WTC11 (cell line): ENCODE results near the gene STT3B.

Source experiments
- SP1 ChIP-seq: sonication (generic); formaldehyde crosslinking; conservative IDR thresholded peaks from 2 replicates; pipeline ENCODE4 v1.8.1; 2022; ENCODE audit warnings: missing genetic modification reagents
- TEAD4 ChIP-seq: sonication (generic); formaldehyde crosslinking; IDR thresholded peaks from 2 replicates; pipeline ENCODE4 v1.8.0; 2022; ENCODE audit warnings: mild to moderate bottlenecking, missing genetic modification reagents
- ZNF232 ChIP-seq: sonication (generic); formaldehyde crosslinking; IDR thresholded peaks from 2 replicates; pipeline ENCODE4 v1.8.0; 2022; ENCODE audit warnings: mild to moderate bottlenecking, missing genetic modification reagents
- TF ChIP-seq, protein P1 (sequence below): fragments of 200-600 bp; IDR thresholded peaks from 2 replicates; pipeline ENCODE4 v1.8.0; 2022; ENCODE audit warnings: antibody characterized with exemption
- TF ChIP-seq, protein P2 (sequence below): sonication (generic); formaldehyde crosslinking; IDR thresholded peaks from 2 replicates; pipeline ENCODE4 v1.8.1; 2023; ENCODE audit warnings: mild to moderate bottlenecking, missing genetic modification reagents, borderline replicate concordance

DNA sequence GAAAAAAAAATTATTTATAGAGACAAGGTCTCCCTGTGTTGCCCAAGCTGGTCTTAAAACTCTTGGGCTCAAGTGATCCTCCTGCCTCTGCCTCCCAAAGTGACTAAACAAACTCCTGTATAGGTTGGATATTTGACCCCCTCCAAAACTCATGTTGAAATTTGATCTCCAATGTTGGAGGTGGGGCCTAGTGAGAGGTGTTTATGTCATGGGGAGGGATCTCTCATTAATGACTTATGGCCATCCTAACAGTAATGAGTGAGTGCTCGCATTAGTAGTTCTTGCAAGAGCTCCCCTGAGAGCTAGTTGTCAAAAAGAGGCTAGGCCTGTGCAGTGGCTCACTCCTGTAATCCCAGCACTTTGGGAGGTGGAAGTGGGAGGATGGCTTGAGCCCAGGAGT is 141.2 kb downstream of the STT3B start:
- TF ChIP-seq, protein P1, sequence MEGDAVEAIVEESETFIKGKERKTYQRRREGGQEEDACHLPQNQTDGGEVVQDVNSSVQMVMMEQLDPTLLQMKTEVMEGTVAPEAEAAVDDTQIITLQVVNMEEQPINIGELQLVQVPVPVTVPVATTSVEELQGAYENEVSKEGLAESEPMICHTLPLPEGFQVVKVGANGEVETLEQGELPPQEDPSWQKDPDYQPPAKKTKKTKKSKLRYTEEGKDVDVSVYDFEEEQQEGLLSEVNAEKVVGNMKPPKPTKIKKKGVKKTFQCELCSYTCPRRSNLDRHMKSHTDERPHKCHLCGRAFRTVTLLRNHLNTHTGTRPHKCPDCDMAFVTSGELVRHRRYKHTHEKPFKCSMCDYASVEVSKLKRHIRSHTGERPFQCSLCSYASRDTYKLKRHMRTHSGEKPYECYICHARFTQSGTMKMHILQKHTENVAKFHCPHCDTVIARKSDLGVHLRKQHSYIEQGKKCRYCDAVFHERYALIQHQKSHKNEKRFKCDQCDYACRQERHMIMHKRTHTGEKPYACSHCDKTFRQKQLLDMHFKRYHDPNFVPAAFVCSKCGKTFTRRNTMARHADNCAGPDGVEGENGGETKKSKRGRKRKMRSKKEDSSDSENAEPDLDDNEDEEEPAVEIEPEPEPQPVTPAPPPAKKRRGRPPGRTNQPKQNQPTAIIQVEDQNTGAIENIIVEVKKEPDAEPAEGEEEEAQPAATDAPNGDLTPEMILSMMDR = no peak
- TF ChIP-seq TEAD4 (CRISPR knock-in tag) = no peak
- TF ChIP-seq, protein P2, sequence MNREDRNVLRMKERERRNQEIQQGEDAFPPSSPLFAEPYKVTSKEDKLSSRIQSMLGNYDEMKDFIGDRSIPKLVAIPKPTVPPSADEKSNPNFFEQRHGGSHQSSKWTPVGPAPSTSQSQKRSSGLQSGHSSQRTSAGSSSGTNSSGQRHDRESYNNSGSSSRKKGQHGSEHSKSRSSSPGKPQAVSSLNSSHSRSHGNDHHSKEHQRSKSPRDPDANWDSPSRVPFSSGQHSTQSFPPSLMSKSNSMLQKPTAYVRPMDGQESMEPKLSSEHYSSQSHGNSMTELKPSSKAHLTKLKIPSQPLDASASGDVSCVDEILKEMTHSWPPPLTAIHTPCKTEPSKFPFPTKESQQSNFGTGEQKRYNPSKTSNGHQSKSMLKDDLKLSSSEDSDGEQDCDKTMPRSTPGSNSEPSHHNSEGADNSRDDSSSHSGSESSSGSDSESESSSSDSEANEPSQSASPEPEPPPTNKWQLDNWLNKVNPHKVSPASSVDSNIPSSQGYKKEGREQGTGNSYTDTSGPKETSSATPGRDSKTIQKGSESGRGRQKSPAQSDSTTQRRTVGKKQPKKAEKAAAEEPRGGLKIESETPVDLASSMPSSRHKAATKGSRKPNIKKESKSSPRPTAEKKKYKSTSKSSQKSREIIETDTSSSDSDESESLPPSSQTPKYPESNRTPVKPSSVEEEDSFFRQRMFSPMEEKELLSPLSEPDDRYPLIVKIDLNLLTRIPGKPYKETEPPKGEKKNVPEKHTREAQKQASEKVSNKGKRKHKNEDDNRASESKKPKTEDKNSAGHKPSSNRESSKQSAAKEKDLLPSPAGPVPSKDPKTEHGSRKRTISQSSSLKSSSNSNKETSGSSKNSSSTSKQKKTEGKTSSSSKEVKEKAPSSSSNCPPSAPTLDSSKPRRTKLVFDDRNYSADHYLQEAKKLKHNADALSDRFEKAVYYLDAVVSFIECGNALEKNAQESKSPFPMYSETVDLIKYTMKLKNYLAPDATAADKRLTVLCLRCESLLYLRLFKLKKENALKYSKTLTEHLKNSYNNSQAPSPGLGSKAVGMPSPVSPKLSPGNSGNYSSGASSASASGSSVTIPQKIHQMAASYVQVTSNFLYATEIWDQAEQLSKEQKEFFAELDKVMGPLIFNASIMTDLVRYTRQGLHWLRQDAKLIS (CRISPR knock-in tag) = no peak
- no peak for TF ChIP-seq ZNF232 (CRISPR knock-in tag)
- TF ChIP-seq SP1 (CRISPR knock-in tag) = no peak
